Effector CD4-positive, alpha-beta T cell (primary cell): ENCODE data around the gene RIC8B.

Experiments
- DNase-seq: peaks from one replicate; pipeline ENCODE4 v3.0.0-alpha.2; 2020

The RIC8B gene

GRCh38 chr12:106870116-106870515, 95.6 kb downstream of the RIC8B start:
- no peak for DNase-seq

GRCh38 chr12:106871477-106871876, 97.0 kb downstream of the RIC8B start:
- no peak for DNase-seq

DNA sequence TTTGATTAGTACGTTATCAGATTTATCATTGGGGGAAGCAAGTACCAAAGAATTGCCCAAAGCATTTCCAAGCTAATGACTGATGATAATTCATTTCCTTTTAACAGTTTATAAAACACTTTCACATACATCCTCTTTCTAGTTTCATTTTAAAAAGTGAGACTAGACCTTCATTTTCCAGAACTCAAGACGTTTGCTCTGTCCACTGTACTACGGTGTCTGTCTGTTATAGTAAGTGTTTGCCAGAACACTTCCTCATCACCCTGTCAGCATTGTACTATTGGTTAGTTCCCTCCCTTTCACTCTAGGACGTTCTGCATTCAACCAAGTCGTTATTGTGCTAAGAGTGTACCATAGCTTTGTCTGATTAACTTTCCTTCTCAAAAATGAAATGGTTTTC, 99.5 kb downstream of the RIC8B start:
- DNase-seq: no peak

- DNase-seq: no peak
Observed at GRCh38 chr12:106878804-106879203, 104.3 kb downstream of the RIC8B start.

DNA sequence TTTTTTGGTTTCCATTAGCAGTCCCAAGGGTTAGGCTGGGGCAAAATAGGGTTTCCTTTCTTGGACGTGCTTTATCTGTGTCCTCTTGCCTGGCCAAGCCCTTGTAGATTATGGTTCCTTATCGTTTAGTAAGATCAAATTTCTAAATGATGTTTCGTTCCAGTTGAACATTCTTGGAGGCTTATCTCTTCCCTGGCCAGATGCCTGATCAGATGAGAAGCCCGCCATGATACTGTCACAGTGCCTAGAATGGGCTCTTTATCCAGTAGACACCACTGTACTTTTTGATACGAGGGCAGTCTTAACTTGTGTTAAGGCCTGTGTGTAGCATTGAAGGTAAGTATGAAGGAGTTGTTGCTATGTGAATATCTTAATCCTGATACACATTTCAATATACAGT, 105.1 kb downstream of the RIC8B start:
- no peak for DNase-seq

DNA sequence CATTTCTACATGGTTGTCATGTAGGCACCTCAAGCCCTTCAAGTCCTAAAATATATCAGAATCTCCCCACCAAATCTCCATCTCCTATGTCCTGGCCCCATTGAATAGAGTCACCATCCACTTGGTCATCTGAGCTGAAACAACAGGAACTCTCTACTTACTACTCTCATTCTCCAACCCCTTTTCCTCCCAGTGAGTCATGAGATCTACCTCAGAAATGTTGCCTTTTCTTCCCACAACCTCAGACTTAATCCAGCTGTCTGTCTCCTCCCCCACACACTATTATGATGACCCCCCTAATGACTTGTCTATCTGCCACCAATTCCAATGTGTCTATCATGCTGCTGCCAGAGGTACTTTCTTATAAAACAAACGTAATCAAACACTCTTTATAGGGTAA, 108.9 kb downstream of the RIC8B start:
- no peak for DNase-seq

- no peak for DNase-seq
Observed at GRCh38 chr12:106885026-106885425, 110.5 kb downstream of the RIC8B start.

DNA sequence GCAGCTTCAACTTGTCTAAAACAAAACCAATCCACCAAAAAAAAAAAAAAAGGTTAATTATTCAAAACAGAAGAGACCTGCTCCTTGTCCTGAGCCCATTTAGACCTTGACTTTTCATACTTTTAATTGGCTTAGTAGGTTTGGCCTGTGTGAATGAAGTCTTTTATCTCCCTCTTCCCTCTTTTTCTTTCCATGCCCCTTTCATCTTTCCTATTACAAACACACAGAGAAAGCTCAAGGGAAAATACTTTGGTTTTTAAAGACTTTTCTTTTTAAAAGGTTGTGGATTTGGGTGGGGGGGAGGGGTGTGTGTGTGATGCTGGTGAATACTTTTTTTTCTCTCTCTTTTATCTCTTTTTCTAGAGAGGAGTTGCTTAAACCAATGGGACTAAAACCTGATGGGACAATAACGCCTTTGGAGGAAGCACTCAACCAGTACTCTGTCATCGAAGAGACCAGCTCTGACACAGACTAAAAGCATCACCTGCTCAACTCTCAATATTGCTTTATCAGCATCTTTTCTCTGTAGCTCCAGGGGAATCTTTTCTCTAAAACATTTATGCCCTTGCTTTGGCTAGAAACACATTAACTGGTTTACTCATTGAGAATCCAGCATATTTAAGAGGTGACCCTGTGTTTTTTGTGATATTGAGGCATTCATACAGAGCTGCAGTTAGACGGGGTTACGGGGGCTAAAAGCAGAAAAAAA, 111.2 kb downstream of the RIC8B start:
- no peak for DNase-seq

- DNase-seq: no peak
Observed at GRCh38 chr12:106886932-106887331, 112.5 kb downstream of the RIC8B start.

GRCh38 chr12:106888348-106888970, 114.0 kb downstream of the RIC8B start:
- DNase-seq: no peak

GRCh38 chr12:106889326-106889725, 114.8 kb downstream of the RIC8B start:
- DNase-seq: no peak

DNA sequence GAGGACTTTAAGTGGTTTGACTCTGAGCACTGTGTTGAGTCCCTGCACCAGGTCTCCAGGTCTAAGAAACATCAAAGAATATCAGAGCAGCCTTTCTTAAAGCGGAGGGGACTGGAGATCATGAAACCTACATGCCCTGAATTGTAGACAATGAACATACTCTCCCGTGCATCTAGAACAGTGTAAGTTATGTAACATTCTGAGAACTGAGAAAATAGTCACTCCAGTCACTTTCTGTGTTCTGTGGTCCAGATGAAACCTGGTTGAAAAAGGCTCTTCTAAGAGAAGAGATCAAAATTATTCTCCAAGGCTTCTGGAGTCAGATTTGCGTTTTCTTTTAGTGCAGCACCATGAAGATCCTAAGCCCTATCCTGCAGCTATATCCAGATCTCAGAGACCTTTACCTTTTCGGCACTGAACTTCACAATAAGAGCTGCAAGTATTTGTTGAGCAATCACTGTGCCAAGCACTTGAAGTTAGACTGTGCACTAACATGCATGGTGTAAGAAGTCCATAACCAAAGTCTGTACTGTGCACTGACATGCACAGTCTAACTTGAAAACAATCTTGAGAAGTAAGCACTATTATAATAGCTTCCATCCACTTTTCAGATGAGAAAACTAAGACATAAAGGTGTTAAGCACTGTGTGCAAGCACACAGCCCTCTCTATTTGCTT, 115.6 kb downstream of the RIC8B start:
- no peak for DNase-seq

DNA sequence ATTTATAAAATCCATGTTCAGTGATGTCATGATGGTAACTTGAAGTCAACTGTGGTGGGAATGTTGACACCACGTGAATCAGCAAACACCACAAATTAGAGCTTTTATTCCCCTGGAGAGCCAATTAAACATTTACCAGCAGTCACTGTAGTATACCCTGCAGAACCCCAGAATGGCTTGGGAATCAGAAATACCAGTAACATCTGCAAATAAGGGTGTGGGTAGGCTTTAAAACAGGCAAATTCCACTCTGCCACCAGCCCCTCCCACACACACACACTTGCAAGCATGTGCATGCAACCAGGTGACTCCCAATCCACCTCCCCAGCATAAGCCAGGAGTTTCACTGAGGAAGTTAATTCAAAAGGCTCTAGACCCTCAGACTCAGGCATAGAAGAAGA, 117.6 kb downstream of the RIC8B start:
- no peak for DNase-seq

GRCh38 chr12:106893451-106893850, 119.0 kb downstream of the RIC8B start:
- DNase-seq: no peak

DNA sequence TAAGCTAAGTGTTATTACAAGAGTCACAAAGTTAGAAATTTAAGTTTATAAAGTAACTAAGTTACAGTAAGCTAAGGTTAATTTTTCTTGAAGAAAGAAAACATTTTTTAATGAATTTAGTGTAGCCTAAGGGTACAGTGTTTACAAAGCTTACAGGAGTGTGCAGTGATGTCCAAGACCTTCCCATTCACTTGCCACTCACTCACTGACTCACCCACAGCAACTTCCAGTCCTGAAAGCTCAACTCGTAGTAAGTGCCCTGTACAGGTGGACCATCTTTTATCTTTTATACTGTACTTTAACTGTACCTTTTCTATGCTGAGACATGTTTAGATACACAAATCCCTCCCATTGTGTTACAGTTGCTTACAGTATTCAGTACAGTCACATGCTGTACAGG, 120.3 kb downstream of the RIC8B start:
- no peak for DNase-seq

DNA sequence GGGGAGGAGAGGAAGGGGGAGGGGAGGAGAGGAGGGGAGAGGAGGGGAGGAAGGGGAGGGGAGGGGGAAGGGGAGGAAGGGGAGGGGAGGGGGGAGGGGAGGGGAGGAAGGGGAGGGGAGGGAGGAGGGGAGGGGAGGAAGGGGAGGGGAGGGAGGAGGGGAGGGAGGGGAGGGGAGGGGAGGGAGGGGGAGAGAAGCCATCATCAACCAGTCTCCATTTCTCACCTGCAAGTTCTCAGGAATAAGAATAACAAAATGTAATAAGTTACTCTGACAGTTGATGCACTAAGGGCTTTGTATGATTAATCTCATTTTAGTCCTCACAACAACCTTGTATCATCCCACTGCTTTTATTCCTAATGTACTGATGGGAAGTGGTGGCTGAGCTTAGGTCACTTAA, 122.1 kb downstream of the RIC8B start:
- DNase-seq: no peak

DNA sequence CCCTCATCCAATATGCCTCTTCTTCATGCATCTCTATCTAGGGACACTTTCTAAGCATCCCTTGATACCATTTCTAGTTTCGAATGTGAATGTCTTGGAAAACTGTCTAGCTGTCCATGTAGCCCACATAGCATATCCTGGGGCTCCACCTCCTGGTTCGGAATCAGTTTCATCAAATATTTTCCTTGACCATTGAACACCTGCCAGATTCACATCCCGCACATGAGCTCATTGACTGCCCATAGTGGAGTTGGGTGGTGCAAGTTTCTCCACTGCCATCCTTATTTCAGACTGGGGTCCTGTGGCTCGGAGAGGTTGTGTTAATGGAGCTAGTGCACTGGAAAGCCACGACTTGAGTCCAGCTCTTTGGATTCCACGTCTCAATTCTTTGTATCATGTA, 122.6 kb downstream of the RIC8B start:
- DNase-seq: no peak

GRCh38 chr12:106897981-106898901, 123.8 kb downstream of the RIC8B start:
- DNase-seq: no peak

GRCh38 chr12:106900554-106900953, 126.1 kb downstream of the RIC8B start:
- no peak for DNase-seq

DNA sequence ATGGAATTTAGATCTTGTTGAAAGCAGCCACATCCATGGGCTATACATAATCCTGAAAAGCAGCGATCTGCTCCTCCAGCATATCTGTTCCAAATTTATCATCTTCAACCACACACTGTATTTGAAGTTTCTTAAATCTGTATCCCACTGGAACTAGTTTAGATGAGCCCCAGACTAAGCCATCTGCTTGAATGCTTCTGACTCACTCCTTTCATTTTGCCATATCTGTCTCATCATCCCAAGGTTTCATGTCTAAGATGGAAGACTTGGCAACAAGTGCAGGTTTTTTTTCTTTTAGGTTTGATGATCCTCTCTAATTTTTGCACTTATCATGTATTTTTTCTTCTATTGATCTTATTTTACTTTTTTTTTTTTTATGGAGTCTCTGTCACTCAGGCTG, 126.8 kb downstream of the RIC8B start:
- DNase-seq: no peak

- no peak for DNase-seq
Observed at GRCh38 chr12:106902053-106902452, 127.6 kb downstream of the RIC8B start.

DNA sequence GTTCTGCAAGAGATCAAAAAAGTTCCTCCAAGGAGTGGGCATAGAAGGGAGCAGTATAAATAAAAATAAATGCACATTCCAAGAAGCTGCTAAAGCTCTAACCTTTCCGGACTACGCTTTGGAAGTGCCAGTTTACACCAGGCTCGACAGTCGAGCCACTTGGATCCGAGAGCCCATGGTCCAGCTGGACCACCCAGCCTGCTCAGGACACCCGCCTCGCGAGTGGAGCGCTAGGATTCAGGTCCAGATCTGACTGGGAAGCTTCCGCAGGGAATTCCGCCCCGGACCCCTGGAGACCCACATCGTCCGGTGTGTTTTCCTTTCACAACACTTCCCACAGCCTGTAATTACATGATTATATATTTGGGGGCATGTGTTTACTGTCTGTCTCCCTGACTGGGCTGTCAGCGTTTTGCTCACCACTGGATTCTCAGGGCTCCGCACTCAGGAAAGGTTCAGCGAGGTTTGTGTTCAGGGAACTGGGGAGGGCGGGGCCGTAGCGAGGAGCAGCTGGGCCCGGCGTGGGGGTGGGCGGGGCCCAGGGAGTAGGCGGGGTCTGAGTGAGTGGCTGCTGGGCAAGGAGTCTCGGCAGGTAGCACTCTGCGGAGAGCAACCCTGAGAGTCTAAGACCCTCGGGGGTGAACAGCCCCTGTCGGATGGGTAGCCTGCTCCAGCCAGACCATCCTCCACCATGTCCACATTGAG, 128.9 kb downstream of the RIC8B start:
- DNase-seq: peak; percentile 49

GRCh38 chr12:106906715-106907114, 132.2 kb downstream of the RIC8B start:
- no peak for DNase-seq
